Embryonic facial prominence (tissue), 1 donor: ENCODE results near the gene ZBTB46.

Source experiments
- DNase-seq: peaks from one replicate; pipeline ENCODE4 v3.0.0-alpha.2; 2016; ENCODE audit errors: extremely low spot score

Gene ZBTB46

DNA sequence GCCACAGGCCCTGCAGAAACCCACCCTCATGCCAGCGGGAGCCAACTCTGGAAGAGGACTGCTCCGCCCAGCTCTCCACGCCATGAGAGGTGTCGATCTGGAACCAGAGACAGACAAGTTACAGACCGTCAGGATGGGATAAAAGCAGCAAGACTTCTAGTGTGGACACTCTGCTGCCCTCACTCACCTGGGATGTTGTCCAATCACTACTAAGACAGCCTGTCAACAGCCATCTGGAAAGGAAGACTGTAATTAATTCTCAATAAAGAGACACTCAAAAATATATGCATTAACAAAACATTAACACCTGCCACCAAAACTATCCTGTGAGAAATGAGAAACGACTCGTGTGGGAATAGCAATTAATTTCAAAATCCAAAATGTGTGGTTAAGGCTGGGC lies 63.2 kb downstream of the ZBTB46 start:
- DNase-seq = no peak

GRCh38 chr20:63767456-63767855 lies 63.6 kb downstream of the ZBTB46 start:
- no peak for DNase-seq

DNA sequence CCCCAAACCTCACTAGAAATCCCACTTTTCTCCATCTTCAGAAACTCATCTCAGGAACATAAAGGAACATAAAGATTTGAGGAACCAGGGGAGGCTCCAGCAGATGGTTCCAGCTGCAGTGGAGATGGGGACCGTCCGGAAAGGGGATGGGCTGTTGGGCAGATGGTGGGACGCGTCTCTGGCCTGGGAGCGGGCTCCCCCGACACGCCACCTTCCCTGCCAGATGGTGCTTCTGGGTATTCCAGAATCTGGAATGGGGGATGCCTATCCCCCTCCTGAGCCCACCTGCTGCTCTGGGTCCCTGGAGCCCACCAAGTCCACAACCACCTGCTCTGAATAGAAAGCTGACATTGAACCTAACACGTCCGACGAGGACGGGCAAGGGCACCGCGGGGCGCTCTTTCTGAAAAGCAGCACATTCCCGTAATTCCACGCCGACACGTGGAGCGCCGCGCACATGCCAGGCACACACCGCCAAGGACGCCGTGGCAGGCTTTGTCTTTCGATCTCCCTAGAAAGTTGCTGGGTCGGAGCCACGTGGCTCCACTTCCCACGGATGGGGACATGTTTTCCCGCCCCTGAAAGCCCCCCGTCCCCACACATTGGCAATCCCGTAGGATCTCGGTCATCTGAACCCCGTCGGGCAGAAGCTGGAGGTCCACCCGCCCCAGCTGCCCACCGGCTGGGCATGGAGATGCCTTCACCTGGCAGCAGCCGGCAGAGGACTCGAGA lies 64.2 kb downstream of the ZBTB46 start:
- no peak for DNase-seq

DNA sequence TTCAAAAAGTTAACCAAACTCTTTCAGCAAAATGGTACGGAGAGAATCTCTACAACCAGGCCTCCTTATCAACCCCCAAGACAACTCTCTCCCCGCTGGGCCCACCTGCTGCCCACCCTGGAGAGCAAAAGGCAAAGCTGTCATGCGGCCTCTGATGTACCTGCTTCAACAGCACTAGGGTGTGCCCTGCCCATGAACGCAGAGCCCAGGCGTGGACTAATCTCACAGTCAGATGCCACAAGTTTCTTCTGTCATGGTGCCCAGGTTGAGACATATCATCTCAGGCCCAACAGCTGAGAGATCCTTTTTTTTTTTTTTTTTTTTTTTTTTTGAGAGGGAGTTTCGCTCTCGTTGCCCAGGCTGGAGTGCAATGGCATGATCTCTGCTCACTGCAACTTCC lies 65.2 kb downstream of the ZBTB46 start:
- no peak for DNase-seq

- DNase-seq = no peak
These were observed 65.8 kb downstream of the ZBTB46 start for GRCh38 chr20:63765082-63765873.

- no peak for DNase-seq
These were observed 71.6 kb downstream of the ZBTB46 start for GRCh38 chr20:63759377-63759901.

GRCh38 chr20:63758152-63758551 lies 72.9 kb downstream of the ZBTB46 start:
- DNase-seq = no peak

DNA sequence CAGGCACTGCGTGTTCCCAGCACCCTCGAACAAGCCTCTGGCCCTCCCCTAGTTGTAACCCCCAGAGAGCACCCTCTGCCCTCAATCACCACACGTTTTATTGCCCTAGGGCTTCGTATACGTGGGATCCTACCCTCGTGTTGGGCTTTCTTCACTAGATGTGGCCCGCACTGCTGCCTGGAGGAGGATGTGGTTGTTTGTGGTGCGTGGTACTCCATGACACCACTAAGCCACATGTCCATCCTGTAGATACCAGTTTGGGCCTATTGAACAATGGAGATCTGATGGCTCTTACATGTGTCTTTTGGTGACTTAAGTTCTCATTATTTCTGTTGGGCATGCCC lies 74.4 kb downstream of the ZBTB46 start:
- no peak for DNase-seq

- no peak for DNase-seq
These were observed 75.0 kb downstream of the ZBTB46 start for GRCh38 chr20:63755933-63756647.

DNA sequence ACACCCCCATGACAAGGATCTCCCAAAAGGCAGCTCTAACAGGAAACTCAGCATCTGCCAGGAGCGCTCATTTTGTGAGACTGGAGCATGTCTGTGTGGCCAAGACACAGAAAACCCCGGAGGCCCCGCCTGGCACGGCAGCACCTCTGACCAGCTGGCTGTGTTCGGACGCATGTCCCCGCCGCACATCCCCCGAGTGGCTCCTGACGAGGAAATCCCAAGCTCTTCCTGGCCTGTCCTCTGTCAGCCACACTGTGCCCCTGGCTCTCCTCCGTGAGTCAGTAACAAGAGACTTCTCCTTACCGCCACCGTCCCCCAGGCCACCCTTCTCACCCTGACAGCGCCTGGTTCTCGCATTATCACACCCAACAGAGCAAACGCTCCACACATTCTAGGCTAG lies 77.1 kb downstream of the ZBTB46 start:
- DNase-seq = no peak

DNA sequence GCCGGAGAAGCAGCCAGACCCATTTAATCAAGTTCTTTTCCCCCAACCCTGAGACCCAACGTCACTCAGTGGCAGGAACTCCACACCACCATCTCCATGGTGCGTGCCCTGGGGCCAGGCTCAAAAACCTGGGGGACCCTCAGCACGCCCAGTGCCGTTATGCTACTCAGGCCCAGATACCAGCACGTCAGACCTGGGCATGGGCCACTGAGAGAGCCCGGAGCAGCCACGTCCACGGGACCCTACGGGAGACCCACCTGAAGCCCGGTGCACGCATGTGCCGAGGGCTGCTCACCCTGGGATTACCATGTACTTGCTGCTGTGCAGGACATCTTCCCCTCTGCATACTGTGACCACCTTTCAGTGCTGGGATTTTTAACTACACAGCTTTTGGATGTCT lies 77.7 kb downstream of the ZBTB46 start:
- no peak for DNase-seq

DNA sequence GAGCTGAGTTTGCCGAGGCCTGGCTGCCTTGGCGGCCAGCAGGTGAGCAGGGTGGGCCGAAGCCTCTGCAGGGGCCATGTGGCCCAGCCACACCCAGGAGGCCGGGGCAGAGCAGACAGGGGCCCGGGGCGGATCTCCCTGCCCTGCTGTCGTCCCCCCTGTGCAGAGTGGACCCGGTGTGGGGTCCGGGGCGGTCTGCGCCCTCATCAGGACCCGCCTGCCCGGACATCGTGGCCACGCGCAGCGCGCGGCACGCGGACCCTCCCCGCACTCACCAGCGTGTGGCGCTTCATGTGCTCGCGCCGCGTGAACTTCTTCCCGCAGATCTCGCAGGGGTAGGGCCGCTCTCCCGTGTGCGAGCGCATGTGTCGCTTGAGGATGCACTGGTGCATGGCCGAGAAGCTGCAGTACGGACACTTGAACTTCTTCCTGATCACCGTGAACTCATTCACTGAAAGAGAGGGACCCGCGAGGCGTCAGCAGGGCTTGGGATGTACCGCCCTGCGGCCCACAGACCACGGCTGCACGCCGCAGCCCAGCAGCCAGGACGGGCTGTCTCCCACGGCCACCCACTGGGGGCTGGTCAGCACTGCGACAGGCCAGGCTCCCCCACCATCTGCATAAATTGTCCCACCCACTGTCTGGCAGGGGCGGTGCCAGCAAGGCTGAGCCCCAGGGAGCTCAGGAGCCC lies 78.5 kb downstream of the ZBTB46 start:
- no peak for DNase-seq

DNA sequence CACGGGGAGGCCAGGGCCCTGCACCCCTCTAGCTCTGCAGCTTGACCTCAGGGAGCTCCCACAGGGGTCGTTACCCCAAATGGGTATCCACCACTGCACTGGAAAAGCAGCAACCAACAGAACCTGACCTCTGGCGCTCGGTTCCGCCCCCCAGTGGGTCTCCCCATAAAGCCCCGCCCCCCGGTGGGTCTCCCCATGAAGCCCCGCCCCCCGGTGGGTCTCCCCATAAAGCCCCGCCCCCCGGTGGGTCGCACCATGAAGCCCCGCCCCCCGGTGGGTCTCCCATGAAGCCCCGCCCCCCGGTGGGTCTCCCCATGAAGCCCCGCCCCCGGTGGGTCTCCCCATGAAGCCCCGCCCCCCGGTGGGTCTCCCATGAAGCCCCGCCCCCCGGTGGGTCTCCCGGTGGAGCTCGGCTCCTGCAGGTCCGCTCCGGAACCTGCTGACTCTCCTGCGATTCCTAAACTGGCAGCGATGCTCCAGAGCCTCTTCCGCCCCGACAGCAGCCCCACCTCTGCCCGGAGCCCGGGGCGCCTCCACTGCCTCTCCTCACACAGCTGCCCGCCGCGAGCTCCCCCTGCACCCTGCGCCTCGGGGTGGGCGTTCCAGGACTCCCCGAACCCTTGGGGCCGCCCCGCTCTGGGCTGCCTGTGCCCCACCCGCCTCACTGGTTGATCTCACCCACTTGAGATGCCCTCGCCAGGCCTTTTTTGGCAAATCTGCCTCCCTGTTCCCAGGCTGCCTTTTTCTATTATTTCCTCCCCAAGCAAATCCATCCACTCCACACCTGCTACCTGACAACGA lies 79.4 kb downstream of the ZBTB46 start:
- DNase-seq = no peak

DNA sequence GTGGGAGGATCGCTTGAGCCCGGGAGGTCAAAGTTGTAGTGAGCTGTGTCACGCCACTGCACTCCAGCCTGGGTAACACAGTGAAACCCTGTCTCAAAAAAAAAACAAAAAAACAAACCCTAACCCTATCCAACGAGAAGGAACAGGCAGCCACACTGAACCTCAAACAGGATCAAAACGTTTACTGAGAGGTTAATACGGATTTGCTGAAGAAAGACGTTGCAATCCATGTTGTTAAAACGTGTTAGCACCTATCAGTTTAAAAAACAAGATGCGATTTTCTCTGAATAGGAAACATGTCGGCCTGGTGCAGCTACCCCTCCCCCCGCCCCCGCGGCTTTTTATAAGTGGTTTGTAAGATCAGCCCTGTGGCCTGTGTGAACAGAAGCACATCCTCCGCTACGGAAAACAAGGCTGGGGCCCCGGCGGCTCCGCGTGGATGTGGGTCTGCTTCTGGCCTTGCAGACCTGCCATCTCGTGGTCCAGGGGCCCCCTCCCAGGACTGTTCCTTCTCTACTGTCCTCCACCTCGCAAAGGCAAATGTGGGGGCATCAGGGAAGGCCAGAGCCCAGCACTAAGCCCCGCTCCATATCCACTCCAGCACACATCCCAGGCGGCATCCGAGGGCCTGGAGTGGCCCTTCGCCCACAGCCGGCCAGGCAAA lies 80.1 kb downstream of the ZBTB46 start:
- DNase-seq = no peak

- no peak for DNase-seq
These were observed 81.2 kb downstream of the ZBTB46 start for GRCh38 chr20:63749597-63750508.

DNA sequence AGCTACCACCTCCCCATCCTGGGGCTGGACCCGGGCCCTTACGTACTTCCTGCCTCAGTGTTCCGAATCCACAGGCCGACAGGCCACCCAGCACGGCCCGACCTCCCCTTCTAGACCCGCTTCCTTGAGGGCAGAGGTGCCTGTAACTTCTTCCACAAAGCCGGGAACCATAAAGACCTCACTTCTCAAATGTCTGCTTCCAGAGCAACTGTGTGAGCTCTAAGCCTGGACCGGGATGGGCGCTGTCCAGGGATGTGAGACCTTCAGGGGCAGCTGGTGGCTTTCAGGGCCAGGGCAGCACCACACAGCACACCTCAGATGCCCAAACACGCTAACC lies 82.2 kb downstream of the ZBTB46 start:
- DNase-seq = no peak

DNA sequence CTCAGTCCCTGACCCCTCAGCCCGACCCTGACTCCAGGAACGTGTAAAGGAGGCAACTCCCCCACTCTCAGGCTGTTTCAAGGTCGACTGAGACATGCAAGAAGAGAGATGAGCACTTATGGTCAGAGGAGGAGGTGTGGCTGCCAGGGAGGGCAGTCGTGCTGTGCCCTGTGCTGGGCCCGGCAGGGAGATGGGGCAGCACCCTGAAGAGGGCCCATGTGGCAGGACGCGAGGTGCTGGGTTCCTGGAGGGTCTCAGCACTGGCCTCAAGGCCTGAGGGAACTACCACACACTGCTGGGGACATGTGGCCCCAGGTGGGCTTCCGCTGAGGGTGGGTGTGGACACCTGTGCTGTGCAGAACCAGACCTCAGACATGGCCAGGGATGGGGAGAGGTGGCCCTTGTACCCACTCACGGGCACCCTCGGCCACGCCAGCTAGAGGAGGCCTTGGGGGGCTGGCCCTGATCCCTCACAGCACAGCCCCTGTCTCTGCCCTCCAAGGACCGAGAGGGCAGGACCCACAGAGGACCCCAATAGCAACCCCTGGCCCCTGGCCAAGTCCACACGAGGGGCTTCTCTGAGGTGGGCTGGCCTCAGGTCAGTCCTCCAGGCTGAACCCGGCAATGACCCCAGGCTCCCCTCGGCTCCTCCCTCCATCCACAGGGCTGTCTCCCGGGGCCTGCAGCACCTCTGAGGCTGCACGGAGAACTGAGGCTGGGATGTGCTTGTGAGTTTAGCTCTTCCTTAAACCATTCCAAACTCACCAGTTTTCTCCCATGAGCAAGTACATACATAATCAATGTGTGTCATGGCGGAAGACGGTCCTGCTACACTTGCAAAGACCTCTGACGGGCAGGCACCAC lies 82.8 kb downstream of the ZBTB46 start:
- no peak for DNase-seq

GRCh38 chr20:63747622-63748069 lies 83.4 kb downstream of the ZBTB46 start:
- no peak for DNase-seq
